GM21529 (cell line): ENCODE results near the gene RARS1.

ENCODE experiments used
- ATAC-seq: cut with Tn5 transposase; IDR thresholded peaks from one replicate; pipeline ENCODE4 v1.9.1; 2021; ENCODE audit not compliant: unreplicated experiment

Gene RARS1

DNA sequence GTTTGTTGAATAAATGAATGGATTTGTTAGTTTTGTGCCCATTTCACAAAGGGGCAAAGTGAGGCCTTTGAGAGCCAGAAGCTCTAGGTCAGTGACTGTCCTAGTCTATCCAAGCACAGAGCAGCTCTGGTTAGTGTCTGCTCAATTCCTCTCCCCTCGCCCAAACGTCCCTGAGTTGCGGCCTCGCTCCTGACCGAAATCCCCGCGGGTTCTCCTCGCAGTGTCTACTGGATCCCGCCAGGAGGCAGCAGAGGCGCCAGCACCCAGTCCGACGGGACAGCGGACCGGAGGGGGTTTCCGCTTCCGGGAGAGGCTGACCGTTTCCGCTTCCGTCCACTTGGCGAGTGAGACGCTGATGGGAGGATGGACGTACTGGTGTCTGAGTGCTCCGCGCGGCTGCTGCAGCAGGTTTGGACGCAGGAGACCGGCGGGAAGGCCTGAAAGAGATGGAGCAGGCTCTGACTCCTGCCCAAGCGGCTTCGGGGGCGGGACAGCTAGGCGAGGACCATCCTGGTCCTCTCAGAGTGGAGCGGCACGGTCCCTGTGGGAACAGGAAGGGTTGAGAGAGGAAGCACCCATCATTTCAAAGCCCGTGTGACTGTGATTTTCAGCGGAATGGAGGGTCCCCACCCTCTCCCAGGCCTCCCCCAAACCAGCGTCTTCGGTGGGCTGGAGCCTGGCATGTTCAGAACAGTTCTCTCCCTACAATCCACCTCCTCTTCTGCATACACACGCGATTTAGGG, at the start of gene RARS1:
Gene RARS1 (plus strand): TSS at position 336 of the 744 bp plus-strand sequence. CDS start 28 bp downstream, at position 364.
- ATAC-seq: peak; percentile 86

DNA sequence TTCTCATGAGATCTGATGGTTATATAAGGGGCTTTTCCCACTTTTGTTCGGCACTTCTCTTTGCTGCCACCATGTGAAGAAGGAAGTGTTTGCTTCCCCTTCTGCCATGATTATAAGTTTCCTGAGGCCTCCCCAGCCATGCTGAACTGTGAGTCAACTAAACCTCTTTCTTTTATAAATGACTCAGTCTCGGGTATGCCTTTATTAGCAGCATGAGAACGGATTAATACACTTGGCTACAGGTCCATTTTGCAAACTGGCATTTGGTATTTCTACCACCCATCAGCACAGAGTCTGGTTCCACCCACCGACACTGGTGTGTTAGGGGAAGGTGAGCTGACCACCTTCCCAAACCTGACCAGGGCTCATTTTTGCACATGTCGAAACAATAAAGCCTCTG, 47.9 kb upstream of the RARS1 start:
- ATAC-seq: no peak

DNA sequence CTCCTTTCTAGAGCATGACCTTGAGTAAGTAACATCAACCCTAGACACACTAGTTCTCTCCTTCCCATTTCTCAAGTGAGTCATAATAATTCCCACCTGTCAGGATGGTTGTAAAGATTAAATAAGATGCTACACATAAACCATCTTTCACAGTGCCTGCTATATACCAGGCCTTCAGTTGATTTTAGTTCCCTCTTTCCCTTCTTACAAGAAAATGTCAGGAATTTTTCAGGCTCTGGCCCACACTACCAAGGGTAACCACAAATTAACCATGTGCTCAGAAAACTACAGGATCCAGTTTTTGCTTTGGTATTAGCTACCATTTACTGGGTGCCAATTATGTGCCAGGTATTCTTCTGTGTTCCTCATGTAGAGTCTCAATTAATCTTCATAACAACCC, 42.7 kb upstream of the RARS1 start:
- no peak for ATAC-seq

GRCh38 chr5:168443950-168444700, 42.1 kb upstream of the RARS1 start:
- no peak for ATAC-seq

GRCh38 chr5:168446983-168447619, 39.2 kb upstream of the RARS1 start:
- ATAC-seq: no peak

DNA sequence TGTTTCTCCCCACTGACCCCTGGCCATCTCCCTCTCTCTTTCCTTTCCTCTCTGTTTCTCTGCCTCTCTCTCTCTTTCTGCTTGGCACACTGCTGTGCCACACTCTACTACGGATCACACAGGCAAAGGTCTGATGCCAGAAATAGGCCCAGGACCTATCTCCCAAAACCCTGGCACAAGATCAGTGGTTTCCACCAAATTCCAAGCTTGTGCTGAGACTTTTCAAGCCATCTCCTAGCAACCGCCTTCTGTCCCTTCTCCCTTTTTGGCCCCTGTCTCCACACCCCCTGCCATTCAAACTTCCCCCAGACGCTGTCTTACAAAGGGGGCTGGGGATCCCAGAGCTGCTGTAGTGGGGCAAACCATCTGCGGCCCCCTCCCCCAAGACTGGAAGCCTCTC, 38.5 kb upstream of the RARS1 start:
- ATAC-seq: no peak

- no peak for ATAC-seq
These were observed 37.1 kb upstream of the RARS1 start for GRCh38 chr5:168449166-168449565.

GRCh38 chr5:168451565-168451964, 34.7 kb upstream of the RARS1 start:
- no peak for ATAC-seq

GRCh38 chr5:168455201-168455600, 31.1 kb upstream of the RARS1 start:
- no peak for ATAC-seq

DNA sequence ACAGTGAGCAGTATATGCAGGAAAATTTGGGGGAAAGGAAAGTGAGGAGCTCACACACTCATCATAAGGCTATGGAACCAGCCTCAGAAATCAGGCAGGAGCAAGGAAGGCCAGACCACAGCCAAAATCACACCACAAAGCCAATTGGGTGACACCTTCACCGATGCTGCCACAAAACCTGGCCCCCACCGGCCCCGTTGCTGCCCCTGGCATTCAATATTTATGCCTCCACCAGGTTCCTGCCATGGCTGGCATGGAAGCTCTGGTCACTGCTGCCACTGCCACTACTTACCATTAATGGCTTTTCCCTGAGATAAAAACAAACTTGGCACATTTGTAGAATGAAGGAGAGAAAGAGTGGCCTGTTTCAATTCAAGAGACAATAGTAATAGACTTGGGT, 28.7 kb upstream of the RARS1 start:
- no peak for ATAC-seq

- no peak for ATAC-seq
These were observed 25.7 kb upstream of the RARS1 start for GRCh38 chr5:168460606-168461005.

GRCh38 chr5:168463081-168463480, 23.2 kb upstream of the RARS1 start:
- ATAC-seq: no peak

GRCh38 chr5:168464214-168464613, 22.1 kb upstream of the RARS1 start:
- peak; percentile 57 for ATAC-seq

DNA sequence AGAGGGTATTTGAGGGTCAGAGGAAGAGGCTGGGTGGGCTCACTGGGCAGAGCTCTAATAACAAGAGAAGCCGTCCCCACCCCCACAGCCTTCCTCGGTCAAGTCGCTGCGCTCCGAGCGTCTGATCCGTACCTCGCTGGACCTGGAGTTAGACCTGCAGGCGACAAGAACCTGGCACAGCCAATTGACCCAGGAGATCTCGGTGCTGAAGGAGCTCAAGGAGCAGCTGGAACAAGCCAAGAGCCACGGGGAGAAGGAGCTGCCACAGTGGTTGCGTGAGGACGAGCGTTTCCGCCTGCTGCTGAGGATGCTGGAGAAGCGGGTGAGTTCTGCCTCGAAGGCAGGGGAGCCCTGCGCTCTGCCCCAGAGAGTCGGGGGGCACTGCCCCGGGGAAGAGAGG, 21.6 kb upstream of the RARS1 start:
- ATAC-seq: no peak

- ATAC-seq: no peak
These were observed 18.4 kb upstream of the RARS1 start for GRCh38 chr5:168467755-168468330.

GRCh38 chr5:168468836-168469235, 17.4 kb upstream of the RARS1 start:
- no peak for ATAC-seq

GRCh38 chr5:168469816-168470215, 16.5 kb upstream of the RARS1 start:
- ATAC-seq: no peak

DNA sequence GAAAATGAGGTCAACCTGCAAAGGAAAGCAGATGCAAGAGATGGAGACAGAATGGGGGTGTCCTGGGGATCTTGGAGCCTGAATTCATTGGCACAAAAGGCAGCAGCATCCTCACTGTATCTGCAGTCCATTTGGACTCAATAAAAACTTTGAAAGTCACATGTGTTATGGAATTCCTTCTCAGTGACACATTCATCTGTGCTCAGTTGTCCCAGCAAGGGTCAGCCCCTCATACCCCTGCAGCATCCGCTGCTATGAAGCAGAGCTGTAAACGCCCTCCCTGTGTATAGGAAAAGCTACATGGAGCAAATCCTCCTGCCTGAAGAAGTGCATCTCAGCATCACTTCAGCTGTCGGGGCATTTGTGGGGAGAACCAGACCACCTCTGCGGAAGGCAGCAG, 14.5 kb upstream of the RARS1 start:
- no peak for ATAC-seq

DNA sequence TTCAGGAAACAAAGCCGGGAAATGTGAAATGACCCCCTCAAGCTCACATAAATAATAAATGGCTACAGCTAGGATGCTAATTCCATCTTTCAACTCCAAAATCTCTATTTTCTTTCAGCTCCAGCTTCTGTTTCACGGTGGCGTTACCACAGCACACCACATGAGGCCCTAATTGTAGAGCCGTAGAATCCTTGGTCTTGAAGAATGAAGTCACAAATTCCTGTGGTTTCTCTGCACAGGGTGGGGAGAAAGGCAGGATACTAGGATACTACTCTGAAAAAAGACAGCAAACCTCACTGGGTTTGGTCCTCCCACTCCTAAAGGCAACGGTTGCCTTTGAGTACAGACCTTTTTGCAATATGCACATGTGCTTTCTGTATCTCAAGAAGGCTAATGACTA, 13.9 kb upstream of the RARS1 start:
- ATAC-seq: no peak

DNA sequence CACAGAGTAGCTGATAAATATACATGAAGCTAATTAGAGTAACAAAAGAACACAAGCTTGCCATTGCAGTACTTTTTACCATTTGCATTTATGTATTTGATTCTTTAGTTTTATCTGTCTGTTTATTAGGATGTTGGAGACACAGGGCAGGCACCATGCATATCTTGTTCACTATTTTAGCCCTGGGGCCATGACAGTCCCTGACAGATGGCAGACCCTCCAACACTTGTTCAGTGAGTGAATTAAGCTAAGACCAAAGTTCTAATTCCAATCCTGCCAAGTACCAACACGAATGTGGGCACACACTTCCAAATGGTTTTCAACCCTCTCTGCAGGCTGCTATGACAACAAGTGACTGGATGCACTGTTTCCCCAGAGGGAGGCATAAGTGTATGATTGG, 12.0 kb upstream of the RARS1 start:
- no peak for ATAC-seq

GRCh38 chr5:168477060-168477459, 9.2 kb upstream of the RARS1 start:
- no peak for ATAC-seq

DNA sequence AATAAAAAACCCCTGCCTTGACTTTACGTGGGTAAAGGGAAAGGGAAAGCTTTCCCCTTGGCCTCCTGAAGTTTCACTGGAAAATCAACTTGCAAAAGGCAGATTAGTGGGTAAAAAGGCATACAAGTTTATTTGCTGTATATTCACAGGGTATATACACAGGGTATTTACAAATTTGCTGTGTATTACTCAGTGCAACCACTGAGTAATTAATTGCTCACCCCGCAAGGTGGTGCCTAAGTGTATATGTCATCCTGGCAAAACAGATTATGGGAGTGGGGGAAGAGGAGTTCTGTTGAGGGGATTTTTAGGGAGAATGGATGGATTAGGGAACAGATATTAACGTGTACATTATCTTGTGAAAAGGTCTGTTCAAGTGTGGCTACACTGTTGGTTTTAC, 7.1 kb upstream of the RARS1 start:
- no peak for ATAC-seq
